Retina (tissue), 1 donor: ENCODE data around the gene FCHO1.

Experiments
- DNase-seq: peaks from one replicate; pipeline ENCODE4 v3.0.0-alpha.2; 2016

The FCHO1 gene, protein sequence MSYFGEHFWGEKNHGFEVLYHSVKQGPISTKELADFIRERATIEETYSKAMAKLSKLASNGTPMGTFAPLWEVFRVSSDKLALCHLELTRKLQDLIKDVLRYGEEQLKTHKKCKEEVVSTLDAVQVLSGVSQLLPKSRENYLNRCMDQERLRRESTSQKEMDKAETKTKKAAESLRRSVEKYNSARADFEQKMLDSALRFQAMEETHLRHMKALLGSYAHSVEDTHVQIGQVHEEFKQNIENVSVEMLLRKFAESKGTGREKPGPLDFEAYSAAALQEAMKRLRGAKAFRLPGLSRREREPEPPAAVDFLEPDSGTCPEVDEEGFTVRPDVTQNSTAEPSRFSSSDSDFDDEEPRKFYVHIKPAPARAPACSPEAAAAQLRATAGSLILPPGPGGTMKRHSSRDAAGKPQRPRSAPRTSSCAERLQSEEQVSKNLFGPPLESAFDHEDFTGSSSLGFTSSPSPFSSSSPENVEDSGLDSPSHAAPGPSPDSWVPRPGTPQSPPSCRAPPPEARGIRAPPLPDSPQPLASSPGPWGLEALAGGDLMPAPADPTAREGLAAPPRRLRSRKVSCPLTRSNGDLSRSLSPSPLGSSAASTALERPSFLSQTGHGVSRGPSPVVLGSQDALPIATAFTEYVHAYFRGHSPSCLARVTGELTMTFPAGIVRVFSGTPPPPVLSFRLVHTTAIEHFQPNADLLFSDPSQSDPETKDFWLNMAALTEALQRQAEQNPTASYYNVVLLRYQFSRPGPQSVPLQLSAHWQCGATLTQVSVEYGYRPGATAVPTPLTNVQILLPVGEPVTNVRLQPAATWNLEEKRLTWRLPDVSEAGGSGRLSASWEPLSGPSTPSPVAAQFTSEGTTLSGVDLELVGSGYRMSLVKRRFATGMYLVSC

DNA sequence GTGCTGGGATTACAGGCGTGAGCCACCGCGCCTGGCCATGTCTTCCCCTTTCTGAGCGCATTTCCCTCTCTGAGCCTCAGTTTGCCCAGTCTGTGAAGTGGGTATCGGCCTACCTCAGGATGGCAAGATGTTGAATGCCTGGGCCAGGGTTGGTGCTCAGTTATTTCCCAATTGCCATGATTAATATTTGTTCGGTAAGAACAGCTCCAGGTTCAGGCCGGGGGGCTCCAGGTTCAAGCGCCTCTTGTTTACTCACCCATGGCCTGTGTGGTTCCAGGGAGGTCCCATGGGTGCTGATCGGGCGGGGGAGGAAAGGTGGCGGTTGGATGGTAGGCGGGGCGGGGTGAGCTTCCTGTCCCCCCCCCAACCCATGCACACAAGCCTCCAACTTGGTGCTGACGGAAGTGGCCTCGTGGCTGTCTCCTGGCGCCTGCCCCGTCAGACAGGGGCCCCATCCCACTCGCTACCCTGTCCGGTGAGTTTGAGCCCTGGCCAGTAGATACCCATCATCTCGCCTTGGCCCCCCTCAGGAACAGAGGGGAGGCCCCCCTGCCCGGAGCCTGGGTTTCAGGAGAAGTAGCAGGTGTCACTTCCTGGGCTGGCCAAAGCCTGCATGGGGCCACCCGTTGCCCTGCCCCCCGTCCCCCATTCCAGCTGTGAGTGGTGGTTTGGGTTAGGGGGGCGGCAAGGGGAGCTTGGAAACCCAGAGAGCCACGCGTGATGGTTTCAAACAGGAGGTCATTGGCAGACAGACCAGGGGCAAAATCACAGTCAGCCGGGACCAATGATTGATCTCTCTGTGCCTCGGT, at the start of gene FCHO1:
TSS of gene FCHO1 (plus strand) at position 375 of the 809 bp plus-strand sequence. CDS start 3,688 bp downstream, outside the sequence.
- no peak for DNase-seq

DNA sequence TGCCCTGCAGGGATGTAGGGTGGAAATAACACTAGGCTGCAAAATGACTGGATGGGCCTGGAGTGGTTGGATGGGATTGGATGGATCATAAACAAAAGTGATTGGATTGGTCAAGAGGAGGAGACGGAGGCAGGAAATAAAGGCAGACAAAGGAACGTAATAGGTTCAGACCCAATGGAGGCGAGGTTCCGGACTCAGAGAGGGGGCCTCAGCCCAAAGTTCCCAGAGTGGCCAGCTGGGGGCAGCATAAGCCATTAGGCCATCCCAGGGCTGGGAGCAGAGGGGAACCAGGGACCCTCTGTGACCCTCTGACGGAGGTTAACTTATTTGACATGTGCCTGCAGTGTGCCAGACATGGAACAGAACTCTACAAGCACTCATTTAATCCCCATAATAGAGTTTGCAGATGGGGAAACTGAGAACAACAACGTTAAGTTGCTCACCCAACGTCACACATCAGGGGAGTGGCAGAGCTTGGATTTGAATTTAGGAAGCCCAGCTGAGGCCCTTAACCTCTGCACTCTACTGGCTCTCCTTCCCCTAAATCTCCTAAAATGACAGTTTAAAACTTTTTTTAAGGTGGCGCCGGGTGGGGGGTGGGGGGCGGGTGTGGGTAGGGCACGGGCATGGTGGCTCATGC, 47.3 kb upstream of the FCHO1 start:
- DNase-seq = no peak

DNA sequence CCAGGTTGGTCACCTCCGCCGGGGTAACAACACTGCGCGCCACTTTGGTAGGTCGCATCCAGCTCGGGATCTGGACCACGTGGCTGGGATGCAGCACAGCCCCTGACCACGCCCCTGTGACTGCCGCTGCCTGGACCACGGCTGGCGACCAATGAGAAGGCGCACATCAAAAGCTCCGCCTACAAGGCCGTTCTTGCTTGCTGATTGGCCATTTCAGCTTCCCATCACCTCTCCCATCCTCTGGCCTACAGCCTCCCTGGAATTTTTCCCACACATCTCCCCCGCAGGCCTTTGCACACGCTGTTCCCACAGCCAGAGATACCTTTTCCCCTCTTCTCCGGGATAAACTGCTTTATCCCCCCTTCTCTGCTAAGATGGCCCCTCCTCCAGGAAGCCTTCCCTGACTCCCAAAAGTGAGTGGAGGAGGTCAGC, 44.5 kb upstream of the FCHO1 start:
- DNase-seq = peak; percentile 61

DNA sequence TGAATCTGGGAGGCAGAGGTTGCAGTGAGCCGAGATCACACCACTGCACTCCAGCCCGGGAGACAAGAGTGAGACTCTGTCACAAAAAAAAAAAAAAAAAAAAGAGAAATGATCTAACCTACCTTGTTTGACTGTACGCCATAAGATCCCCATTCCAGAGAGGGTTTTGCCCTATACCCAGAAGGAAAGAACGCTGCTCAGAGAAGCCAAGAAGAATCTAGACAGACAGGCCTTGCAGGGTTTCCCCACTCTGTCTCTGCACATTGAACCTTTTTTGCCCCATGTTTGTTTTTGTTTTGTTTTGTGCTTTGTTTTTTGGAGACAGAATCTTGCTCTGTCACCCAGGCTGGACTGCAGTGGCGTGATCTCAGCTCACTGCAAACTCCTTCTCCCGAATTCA, 39.4 kb upstream of the FCHO1 start:
- no peak for DNase-seq

DNA sequence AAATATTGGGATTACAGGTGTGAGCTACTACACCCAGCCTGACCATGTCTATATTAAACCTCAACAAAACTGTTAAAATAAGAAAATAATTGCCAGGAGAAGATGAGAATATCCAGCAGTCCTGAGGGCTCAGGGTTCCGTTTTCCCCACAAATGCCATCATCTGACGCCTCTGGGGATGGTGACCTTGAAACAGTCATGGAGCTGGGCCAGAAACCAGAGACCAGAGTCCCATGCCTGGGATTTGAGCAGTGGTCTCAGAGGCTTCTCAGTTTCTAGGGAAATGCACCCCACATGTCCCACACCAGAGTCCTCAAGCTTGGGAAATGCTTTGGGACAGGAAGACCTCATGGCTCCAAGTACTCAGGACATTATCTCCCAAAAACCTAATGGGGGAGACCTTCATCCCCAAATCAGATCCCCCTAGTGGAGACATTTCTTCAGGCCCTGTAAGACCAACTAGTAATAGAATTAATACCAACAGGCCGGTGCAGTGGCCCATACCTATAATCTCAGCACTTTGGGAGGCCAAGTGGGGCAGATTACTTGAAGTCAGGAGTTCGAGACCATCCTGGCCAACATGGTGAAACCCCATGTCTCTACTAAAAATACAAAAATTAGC, 34.9 kb upstream of the FCHO1 start:
- no peak for DNase-seq

DNA sequence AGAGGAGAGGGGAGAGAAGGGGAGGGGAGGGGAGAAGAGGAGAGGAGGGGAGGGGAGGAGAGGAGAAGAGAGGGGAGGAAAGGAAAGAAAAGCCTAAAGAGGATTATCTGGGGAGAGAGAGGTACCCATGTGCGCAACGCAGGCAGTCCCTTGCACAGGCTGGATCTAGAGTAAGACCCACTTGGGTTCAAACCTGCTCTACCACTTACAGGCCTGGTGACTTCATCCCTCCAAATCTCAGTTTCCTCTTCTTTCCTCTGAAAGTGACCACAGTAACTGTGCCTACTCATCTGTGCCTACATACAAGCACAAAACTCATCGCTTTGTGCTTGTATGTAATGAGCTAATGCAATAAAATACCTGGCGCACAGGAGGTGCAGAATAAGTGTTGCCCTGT, 32.7 kb upstream of the FCHO1 start:
- DNase-seq = no peak

DNA sequence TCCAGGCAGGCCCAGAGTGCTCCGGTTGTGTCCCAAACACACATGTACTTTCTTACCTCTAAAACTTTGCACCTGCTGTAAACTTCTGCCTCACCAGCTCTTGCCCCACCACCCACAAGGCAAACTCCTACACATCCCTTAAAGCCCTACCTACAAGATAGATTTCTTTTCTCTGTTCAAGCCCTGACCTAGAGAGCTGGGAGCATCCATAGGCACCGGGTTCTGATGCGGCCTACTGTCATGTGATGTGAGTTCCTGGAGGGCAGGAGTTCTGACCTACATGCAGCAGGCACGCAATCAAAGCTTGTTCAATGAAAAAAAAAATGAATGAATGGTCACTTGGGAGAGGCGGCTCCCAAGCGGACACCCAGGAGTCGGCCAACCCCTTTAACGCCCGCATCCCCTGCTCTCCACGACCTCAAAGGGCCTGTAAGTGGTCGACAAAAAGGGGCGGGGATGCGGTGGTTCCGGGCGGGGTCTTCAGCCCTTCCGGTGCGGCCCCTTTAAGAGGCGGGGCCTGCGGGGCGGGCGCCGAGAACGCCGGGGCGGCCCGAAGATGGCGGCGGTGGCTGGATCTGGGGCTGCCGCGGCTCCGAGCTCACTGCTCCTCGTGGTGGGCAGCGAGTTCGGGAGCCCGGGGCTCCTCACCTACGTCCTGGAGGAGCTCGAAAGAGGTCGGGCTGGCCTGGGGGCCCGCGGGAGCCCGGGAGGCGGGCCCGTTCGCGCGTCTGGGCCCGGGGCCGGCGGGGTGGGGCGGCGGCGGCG, 32.1 kb upstream of the FCHO1 start, which contains the start of gene MAP1S:
TSS of gene MAP1S (plus strand) at position 534 of the 765 bp plus-strand sequence. CDS start at position 557, 23 bp downstream.
- peak; percentile 91 for DNase-seq

DNA sequence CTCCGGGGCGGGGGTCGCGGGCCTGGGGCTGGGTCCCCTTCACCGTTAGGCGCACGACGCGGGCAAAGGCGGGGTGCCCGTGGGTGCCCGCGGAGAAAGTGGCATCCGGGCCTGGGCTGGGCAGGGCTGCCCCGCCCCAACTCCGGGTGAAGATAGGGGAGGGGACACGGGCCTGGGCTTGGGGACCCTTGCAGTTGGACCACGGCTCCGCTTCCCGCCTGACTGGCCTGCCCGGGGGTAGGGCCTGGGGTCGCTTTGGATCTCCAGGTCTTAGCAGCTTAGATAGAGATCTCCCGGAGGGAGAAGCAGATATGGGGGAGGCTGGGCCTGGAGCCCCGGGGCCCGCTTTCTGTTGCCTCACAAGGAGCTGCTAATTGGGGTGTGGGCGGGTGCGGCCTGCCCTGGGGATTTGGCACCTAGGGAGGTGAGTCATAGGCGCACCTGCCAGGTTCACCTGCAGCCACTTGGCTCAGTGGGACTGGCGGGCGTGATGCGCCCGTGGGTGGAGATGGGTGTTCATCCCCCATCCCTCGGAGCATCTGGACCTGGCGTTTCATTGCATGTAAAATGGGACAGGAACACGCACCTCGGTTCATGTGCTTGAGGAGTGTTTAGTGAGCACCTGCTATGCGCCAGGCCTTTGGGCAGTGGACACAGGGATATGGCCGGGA, 31.4 kb upstream of the FCHO1 start:
- DNase-seq = no peak

DNA sequence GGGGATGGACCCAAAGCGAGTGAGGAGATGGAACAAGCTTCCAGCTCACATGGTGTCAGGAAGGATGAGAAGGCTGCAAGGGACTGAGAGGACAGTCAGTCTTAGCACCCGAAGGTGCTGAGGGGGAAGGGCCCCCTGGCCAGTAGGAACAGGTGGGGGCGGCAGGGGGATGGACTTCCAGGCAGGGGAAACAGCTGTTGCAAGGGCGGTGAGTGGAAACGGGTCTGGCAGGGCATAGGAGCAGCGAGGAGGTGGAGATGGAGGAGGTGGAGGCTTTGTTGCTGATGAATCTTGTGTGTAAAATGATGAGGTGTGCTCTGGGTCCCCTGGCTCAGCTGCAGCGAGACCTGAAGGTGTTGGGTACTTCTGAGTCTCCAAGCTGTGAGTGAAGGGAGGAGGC, 30.8 kb upstream of the FCHO1 start:
- no peak for DNase-seq

DNA sequence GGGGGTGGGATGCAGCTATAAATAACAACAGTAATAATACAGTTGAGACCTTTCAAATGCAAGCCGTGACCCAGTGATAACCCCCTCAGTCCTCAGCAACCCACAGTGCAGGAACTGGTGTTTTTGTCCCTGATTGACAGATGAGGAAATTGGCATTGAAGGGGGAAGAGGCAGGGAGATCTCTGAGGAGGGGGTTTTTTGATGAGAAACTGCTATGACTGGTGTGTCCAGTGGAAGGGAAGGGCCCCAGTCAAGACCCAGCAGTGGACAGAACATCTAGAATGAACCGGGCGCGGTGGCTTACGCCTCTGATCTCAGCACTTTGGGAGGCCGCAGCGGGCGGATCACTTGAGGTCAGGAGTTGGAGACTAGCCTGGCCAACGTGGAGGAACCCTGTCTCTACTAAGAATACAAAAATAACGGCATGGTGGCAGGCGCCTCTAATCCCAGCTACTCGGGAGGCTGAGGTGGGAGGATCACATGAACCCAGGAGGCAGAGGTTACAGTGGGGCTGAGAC, 30.1 kb upstream of the FCHO1 start:
- DNase-seq = no peak

DNA sequence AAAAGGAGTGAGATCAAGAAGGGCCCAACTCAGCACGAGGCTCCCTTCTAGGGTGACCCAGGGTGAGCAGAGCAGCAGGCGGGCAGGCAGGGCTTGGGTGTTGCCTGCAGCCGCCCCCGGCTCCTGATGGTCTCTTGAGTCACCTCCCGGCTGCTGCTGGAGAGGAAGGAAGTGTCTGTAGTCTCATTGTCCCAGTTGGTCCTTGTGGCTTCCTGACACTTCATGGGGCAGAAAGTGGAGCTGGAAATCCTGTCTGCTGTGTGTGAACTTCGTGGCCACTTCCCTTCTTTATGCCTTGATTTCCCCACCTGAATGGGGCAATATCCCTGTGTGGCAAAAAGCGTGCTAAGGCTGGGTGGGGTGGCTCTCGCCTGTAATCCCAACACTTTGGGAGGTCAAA, 29.5 kb upstream of the FCHO1 start:
- DNase-seq = no peak

DNA sequence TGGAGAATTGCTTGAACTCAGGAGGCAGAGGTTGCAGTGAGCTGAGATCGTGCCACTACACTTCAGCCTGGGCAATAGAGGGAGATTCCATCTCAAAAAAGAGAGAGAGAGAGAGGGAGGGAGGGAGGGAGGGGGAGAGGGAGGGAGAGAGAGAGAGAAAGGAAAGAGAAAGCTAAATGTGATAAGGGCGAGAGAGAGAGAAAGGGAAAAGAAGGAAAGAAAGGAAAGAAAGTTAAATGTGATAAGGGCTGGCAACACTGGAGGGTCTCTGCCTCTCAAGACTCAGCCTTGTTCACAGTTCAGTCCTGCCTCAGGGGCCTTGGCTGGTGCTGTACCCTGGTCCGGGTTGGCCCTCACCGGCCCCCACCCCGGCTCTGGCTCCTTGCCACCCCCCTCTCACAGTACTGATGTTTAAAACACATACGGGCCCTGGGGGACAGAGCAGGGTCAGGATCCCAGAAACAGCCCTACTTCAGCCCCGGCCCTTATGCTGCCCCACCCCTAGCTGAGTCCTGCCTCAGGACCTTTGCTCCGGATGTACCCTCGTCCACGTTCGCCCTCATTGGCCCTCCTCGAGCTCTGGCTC, 28.5 kb upstream of the FCHO1 start:
- DNase-seq = no peak

DNA sequence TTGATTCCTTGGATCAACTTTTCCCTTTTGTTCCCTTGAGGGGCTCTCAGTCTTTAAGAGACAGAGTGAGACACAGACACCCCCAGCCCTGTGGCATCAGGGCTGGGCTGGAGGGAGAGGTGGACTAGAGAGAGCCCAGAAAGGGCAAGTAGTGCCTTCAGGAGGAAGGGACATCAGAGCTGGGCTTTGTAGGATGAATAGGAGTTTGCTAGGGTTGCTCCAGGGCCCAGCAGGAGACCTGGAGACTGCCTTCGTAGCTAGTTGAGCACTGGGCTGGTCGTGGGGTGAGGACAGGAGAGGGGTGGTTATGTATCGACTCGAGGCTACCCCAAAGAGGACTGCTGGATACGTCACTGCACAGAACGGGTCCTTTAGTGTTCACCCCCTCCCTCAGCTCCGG, 26.6 kb upstream of the FCHO1 start:
- no peak for DNase-seq

DNA sequence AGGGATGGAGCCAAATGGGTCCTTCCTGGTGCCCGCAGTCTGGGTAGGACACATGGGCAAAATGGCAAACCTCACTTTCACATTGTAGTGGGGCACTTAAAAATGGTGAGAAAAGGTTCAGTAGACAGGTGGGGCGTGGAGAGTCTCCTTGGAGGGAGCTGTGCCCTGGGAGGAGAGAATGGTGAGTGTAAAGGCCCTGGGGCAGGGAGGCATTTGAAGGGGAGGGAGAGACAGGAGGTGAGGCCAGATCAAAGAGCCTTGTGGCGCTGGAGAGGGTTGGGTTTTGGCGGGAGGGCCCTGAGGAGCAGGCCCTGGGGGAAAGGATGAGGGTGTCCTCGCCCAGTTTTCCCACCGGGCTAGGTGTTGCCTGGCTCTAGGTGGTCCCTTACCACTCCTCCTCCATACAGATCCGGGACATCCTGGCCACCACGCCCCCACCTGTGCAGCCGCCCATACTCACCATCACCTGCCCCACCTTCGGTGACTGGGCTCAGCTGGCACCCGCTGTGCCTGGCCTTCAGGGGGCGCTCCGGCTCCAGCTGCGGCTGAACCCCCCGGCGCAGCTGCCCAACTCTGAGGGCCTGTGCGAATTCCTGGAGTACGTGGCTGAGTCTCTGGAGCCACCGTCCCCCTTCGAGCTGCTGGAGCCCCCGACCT, 25.7 kb upstream of the FCHO1 start:
- no peak for DNase-seq

DNA sequence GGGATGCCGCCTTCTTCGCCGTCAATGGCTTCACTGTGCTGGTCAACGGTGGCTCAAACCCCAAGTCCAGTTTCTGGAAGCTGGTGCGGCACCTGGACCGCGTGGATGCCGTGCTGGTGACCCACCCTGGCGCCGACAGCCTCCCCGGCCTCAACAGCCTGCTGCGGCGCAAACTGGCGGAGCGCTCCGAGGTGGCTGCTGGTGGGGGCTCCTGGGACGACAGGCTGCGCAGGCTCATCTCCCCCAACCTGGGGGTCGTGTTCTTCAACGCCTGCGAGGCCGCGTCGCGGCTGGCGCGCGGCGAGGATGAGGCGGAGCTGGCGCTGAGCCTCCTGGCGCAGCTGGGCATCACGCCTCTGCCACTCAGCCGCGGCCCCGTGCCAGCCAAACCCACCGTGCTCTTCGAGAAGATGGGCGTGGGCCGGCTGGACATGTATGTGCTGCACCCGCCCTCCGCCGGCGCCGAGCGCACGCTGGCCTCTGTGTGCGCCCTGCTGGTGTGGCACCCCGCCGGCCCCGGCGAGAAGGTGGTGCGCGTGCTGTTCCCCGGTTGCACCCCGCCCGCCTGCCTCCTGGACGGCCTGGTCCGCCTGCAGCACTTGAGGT, 25.0 kb upstream of the FCHO1 start:
- no peak for DNase-seq

DNA sequence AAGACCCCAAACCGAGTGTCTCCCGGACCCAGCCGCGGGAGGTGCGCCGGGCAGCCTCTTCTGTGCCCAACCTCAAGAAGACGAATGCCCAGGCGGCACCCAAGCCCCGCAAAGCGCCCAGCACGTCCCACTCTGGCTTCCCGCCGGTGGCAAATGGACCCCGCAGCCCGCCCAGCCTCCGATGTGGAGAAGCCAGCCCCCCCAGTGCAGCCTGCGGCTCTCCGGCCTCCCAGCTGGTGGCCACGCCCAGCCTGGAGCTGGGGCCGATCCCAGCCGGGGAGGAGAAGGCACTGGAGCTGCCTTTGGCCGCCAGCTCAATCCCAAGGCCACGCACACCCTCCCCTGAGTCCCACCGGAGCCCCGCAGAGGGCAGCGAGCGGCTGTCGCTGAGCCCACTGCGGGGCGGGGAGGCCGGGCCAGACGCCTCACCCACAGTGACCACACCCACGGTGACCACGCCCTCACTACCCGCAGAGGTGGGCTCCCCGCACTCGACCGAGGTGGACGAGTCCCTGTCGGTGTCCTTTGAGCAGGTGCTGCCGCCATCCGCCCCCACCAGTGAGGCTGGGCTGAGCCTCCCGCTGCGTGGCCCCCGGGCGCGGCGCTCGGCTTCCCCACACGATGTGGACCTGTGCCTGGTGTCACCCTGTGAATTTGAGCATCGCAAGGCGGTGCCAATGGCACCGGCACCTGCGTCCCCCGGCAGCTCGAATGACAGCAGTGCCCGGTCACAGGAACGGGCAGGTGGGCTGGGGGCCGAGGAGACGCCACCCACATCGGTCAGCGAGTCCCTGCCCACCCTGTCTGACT, 24.1 kb upstream of the FCHO1 start:
- no peak for DNase-seq

DNA sequence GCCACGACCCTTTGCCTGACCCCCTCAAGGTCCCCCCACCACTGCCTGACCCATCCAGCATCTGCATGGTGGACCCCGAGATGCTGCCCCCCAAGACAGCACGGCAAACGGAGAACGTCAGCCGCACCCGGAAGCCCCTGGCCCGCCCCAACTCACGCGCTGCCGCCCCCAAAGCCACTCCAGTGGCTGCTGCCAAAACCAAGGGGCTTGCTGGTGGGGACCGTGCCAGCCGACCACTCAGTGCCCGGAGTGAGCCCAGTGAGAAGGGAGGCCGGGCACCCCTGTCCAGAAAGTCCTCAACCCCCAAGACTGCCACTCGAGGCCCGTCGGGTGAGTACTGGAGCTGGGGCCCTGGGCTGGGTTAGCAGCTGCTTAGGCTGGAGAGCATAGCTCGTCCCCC, 23.4 kb upstream of the FCHO1 start:
- DNase-seq = no peak

DNA sequence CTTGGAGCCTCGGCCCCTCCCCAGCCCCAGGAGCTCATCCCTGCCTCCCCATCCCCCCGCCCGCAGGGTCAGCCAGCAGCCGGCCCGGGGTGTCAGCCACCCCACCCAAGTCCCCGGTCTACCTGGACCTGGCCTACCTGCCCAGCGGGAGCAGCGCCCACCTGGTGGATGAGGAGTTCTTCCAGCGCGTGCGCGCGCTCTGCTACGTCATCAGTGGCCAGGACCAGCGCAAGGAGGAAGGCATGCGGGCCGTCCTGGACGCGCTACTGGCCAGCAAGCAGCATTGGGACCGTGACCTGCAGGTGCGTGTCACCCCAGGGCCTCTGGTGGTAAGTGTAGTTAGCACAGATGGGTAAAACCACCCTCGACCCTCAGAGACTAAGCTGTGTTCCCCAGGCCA, 18.1 kb upstream of the FCHO1 start:
- no peak for DNase-seq
